GM12891 (cell line): Measurements from ENCODE around the gene SLC22A1.

Experiments
- PAX5 ChIP-seq: IDR thresholded peaks from 2 replicates; pipeline ENCODE4 v1.6.1; 2011; ENCODE audit warnings: low read length, moderate library complexity, mild to moderate bottlenecking; ENCODE audit not compliant: insufficient read depth, severe bottlenecking
- POLR2A ChIP-seq: IDR thresholded peaks from 2 replicates; pipeline ENCODE4 v1.6.1; 2011; ENCODE audit warnings: low read depth, low read length, control low read depth
- POLR2AphosphoS5 ChIP-seq: IDR thresholded peaks from 2 replicates; pipeline ENCODE4 v1.6.1; 2011; ENCODE audit warnings: low read depth, low read length, control low read depth
- POU2F2 ChIP-seq: IDR thresholded peaks from 2 replicates; pipeline ENCODE4 v1.6.1; 2011; ENCODE audit warnings: low read depth, mild to moderate bottlenecking, control low read depth, low read length, moderate library complexity
- SPI1 ChIP-seq: IDR thresholded peaks from 2 replicates; pipeline ENCODE4 v1.6.1; 2011; ENCODE audit warnings: low read depth, low read length, control low read depth
- TAF1 ChIP-seq: IDR thresholded peaks from 2 replicates; pipeline ENCODE4 v1.6.1; 2011; ENCODE audit warnings: low read depth, low read length, control low read depth

- TF ChIP-seq TAF1 (no peak), POLR2AphosphoS5 (no peak), POLR2A (no peak), POU2F2 (no peak), SPI1 (no peak), PAX5 (no peak)
These were observed 13.3 kb downstream of the SLC22A1 start for GRCh38 chr6:160134779-160135547.
